Gastrocnemius medialis (tissue), 4 donors: ENCODE data around the gene SLC30A5. TPM values are rescaled to one million over a fixed set of nuclear protein-coding genes. Genes with fewer than 3 reads are reported as not detected.

Experiments
- ATAC-seq, 2 donors: fragments of 150-250 bp; one replicate each; pipeline ENCODE4 v1.9.1; 2016
- DNase-seq, 2 donors: peaks; one replicate each; pipeline ENCODE4 v3.0.0-alpha.2; 2019
- H3K27ac ChIP-seq, 4 donors: fragments of 200-600 bp; sonication (generic); 1 replicate in 1 of 4; 2 replicates in 3 of 4; pipeline ENCODE4 v1.5.1; 2016 to 2018; ENCODE audit warnings: mild to moderate bottlenecking in 2 of 4, moderate library complexity in 1 of 4
- H3K27me3 ChIP-seq, 3 donors: fragments of 200-600 bp; sonication (generic) in 2 of 3; 1 replicate in 1 of 3; 2 replicates in 2 of 3; pipeline versions ENCODE4 v1.5.1 to v1.6.0; 2016 to 2019; ENCODE audit warnings: mild to moderate bottlenecking in 1 of 3, moderate library complexity in 1 of 3
- H3K36me3 ChIP-seq, 2 donors: fragments of 200-600 bp; sonication (generic) in 1 of 2; one replicate each; pipeline ENCODE4 v1.5.1; 2017 to 2018
- H3K4me1 ChIP-seq, 2 donors: fragments of 200-600 bp; sonication (generic) in 1 of 2; one replicate each; pipeline ENCODE4 v1.5.1; 2016 to 2017; ENCODE audit warnings: mild to moderate bottlenecking in 2 of 2
- H3K4me3 ChIP-seq, 4 donors: fragments of 200-600 bp; sonication (generic) in 3 of 4; 1 replicate in 1 of 4; 2 replicates in 3 of 4; pipeline ENCODE4 v1.5.1; 2016 to 2019; ENCODE audit warnings: mild to moderate bottlenecking in 2 of 4
- H3K9me3 ChIP-seq, 3 donors: fragments of 200-600 bp; sonication (generic) in 2 of 3; 1 replicate in 1 of 3; 2 replicates in 2 of 3; pipeline ENCODE4 v1.5.1; 2016 to 2019
- POLR2A ChIP-seq, 2 donors: fragments of 450-650 bp; IDR thresholded peaks; one replicate each; pipeline ENCODE4 v1.6.1; 2017; ENCODE audit warnings: antibody characterized with exemption in 2 of 2, mild to moderate bottlenecking in 2 of 2, moderate library complexity in 2 of 2
- in situ Hi-C, 4 donors: fragments of 200-750 bp; cut with MboI; loops; one replicate each; pipeline versions ENCODE4 v1.15.0 to v1.8.0; 2017; ENCODE audit warnings: low sequenced_read_pairs in 4 of 4
- intact Hi-C: fragments of 100-400 bp; cut with DNase I; formaldehyde crosslinking; loops from one replicate; pipeline ENCODE4 v1.15.1; 2023; ENCODE audit warnings: low total_unique reads
- total RNA-seq, 4 donors: library from RNA; depleted of rRNA; stranded (reverse); fragments of >200 nt; gene quantifications; one replicate each; pipeline versions ENCODE4 v1.1.0 to v1.2.3, GENCODE V29; 2016
- TF ChIP-seq, protein P1 (sequence below), 5 experiments: fragments of 450-650 bp in 3 of 5; fragments of 200-600 bp in 2 of 5; sonication (generic) in 2 of 5; IDR thresholded peaks in 4 of 5; conservative IDR thresholded peaks in 1 of 5; 1 replicate in 4 of 5; 2 replicates in 1 of 5; pipeline ENCODE4 v1.5.1; 2016 to 2019; ENCODE audit warnings: antibody characterized with exemption in 5 of 5, mild to moderate bottlenecking in 3 of 5, moderate library complexity in 3 of 5

Gene SLC30A5
- total RNA-seq, 4 donors from 2014 or later = 14.6 to 35.3 (median 24.5) TPM

- H3K9me3 ChIP-seq = no peaks in the 10 kb centered on the region
- TF ChIP-seq, protein P1, sequence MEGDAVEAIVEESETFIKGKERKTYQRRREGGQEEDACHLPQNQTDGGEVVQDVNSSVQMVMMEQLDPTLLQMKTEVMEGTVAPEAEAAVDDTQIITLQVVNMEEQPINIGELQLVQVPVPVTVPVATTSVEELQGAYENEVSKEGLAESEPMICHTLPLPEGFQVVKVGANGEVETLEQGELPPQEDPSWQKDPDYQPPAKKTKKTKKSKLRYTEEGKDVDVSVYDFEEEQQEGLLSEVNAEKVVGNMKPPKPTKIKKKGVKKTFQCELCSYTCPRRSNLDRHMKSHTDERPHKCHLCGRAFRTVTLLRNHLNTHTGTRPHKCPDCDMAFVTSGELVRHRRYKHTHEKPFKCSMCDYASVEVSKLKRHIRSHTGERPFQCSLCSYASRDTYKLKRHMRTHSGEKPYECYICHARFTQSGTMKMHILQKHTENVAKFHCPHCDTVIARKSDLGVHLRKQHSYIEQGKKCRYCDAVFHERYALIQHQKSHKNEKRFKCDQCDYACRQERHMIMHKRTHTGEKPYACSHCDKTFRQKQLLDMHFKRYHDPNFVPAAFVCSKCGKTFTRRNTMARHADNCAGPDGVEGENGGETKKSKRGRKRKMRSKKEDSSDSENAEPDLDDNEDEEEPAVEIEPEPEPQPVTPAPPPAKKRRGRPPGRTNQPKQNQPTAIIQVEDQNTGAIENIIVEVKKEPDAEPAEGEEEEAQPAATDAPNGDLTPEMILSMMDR (IDR thresholded peaks at IDR 0.05 in 4 of 5, conservative IDR thresholded peaks at IDR 0.05 in 1 of 5) = no peak
- no peak for TF ChIP-seq POLR2A (IDR thresholded peaks at IDR 0.05)
- in situ Hi-C loops = no loop called here
- H3K4me3 ChIP-seq = no peak overlapping the region
- no peaks in the 10 kb centered on the region for H3K36me3 ChIP-seq
- H3K4me1 ChIP-seq = no peaks in the 10 kb centered on the region
- no peak for DNase-seq
- H3K27me3 ChIP-seq = no peaks in the 10 kb centered on the region
- no peak overlapping the region for H3K27ac ChIP-seq
- ATAC-seq = no peak
- intact Hi-C loops = no loop called here
These were observed 55.3 kb downstream of the SLC30A5 start for GRCh38 chr5:69148981-69149675.

DNA sequence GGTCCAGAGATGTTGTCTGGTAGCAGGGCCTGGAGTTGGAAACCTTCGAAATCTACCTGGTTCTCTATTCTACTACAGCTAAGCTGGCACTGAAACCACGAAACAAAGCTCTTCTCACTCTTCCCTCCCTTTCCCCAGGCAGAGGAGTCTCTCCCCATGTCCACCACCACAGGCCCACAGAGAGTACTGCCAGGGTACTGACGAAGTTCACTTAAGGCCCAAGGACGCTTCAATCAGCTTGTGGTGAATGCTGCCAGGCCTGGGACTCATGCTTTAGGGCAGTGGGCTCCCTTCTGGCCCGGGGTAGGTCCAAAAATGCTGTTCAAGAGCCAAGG lies 55.8 kb downstream of the SLC30A5 start:
- H3K4me1 ChIP-seq = no peaks in the 10 kb centered on the region
- H3K27me3 ChIP-seq = no peaks in the 10 kb centered on the region
- in situ Hi-C loops (no loop called here), intact Hi-C loops (no loop called here)
- H3K9me3 ChIP-seq = no peaks in the 10 kb centered on the region
- H3K4me3 ChIP-seq = no peak overlapping the region
- no peak for ATAC-seq
- no peak for DNase-seq
- TF ChIP-seq, protein P1 (IDR thresholded peaks at IDR 0.05 in 4 of 5, conservative IDR thresholded peaks at IDR 0.05 in 1 of 5) = no peak
- TF ChIP-seq POLR2A (IDR thresholded peaks at IDR 0.05) = no peak
- H3K27ac ChIP-seq = no peak overlapping the region
- H3K36me3 ChIP-seq = no peaks in the 10 kb centered on the region

DNA sequence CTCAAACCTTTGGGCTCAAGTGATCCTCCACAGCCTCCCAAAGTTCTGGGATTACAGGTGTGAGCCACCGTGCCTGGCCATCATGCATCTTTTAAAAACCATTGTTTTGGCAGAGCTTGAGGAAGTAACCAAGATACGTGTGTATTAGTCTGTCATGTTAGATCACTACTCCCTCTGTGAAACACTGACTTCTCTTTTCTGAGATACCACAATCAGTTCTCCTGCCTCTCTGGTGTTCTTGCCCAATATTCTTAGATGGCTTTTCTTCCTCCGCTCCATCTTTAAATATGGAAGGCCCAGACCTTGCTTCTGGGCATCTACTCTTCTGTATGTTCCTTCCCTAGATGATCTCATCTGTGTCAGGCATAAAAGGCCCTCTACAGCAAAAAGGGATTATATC lies 58.9 kb downstream of the SLC30A5 start:
- no peak overlapping the region for H3K4me3 ChIP-seq
- TF ChIP-seq, protein P1 (IDR thresholded peaks at IDR 0.05 in 4 of 5, conservative IDR thresholded peaks at IDR 0.05 in 1 of 5) = no peak
- TF ChIP-seq POLR2A (IDR thresholded peaks at IDR 0.05) = no peak
- ATAC-seq (no peak), DNase-seq (no peak)
- intact Hi-C loops (no loop called here), in situ Hi-C loops (no loop called here)
- no peaks in the 10 kb centered on the region for H3K27me3 ChIP-seq
- no peaks in the 10 kb centered on the region for H3K9me3 ChIP-seq
- no peak overlapping the region for H3K27ac ChIP-seq
- no peaks in the 10 kb centered on the region for H3K36me3 ChIP-seq
- no peaks in the 10 kb centered on the region for H3K4me1 ChIP-seq

DNA sequence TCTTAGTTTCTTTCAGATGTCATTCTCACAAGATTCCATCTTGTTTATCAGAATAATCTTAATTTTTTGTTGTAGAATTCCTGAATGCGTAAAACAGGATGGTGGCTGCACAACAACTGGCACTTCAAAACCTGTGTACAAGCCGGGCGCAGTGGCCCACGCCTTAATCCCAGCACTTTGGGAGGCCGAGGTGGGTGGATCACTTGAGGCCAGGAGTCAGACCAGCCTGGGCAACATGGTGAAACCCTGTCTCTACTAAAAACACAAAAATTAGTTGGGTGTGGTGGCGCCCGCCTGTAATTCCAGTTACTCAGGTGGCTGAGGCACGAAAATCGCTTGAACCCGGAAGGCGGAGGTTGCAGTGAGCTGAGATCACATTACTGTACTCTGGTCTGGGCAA lies 62.6 kb downstream of the SLC30A5 start:
- in situ Hi-C loops = no loop called here
- no peaks in the 10 kb centered on the region for H3K4me1 ChIP-seq

More for the DNA sequence above, 62.6 kb downstream of the SLC30A5 start:
- intact Hi-C loops = no loop called here
- no peak overlapping the region for H3K4me3 ChIP-seq
- H3K9me3 ChIP-seq = no peaks in the 10 kb centered on the region
- ATAC-seq (no peak), DNase-seq (no peak)
- TF ChIP-seq POLR2A (IDR thresholded peaks at IDR 0.05) = no peak
- TF ChIP-seq, protein P1 (IDR thresholded peaks at IDR 0.05 in 4 of 5, conservative IDR thresholded peaks at IDR 0.05 in 1 of 5) = no peak
- no peaks in the 10 kb centered on the region for H3K36me3 ChIP-seq
- H3K27ac ChIP-seq = no peak overlapping the region
- H3K27me3 ChIP-seq = no peaks in the 10 kb centered on the region
